GM21825 (cell line): ENCODE data around the gene QRICH2.
A peak's percentile ranks its signal among the peaks of the same experiment; 100 is the strongest.
"Not testable (repeated sequence)": the region's sequence is repeated elsewhere in the genome, so short reads cannot be mapped to it uniquely, and the experiment has no call there.

Experiments
- ATAC-seq: cut with Tn5 transposase; IDR thresholded peaks from one replicate; pipeline ENCODE4 v1.9.1; 2021; ENCODE audit warnings: mild to moderate bottlenecking, moderate library complexity; ENCODE audit not compliant: unreplicated experiment

The QRICH2 gene

DNA sequence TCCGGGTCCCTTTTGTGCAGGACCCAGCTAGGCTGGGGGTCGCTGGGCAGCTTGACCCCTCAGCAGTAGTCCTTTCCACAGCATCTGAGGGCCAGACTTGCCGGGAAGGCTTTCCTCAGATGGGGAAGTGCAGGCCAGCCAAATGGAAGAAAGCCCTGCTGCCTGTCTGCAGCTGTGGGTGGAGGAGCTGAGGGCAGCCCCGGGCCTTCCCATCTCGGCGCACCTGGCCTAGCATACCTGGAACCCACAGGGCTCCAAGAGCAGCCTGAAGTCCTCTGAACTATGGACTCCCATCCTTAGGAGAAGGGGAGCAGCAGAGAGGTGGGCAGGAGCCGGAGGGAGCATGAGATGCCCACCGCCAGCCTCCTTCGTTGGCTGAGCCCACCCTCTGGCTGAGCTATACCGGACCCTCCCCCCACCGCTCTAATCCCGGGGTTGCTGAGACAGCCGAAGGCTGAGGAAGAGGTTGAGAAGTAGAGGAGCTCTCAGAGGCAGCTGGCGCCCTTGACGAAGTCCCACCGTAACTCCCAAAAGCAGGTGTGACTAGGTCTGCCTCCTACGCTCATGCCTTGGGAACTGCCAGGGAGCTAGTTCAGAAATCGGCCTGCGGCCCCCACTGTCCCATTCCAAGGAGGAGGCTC is 29.7 kb downstream of the QRICH2 start:
- ATAC-seq: no peak

GRCh38 chr17:76277300-76278267 is 30.5 kb downstream of the QRICH2 start:
- no peak for ATAC-seq

GRCh38 chr17:76276461-76277299 is 31.4 kb downstream of the QRICH2 start:
- ATAC-seq: no peak

DNA sequence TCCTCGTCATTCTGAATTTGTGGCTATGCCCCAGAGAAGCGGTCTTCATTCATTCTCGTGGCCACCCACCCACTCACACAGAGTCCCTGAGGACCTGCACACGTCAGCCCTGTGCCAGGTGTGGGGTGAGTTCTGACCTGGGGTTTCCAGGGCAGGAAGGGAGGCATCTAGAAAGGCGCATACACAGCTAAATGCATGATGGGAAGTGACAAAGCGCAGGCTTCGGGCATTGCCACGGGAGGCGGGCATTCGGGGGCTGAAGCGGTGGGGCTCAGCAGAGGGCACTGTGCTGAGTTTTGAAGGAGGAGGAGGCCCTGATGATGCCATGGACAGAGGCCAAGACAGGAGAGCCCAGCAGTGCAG is 32.0 kb downstream of the QRICH2 start:
- ATAC-seq: no peak

DNA sequence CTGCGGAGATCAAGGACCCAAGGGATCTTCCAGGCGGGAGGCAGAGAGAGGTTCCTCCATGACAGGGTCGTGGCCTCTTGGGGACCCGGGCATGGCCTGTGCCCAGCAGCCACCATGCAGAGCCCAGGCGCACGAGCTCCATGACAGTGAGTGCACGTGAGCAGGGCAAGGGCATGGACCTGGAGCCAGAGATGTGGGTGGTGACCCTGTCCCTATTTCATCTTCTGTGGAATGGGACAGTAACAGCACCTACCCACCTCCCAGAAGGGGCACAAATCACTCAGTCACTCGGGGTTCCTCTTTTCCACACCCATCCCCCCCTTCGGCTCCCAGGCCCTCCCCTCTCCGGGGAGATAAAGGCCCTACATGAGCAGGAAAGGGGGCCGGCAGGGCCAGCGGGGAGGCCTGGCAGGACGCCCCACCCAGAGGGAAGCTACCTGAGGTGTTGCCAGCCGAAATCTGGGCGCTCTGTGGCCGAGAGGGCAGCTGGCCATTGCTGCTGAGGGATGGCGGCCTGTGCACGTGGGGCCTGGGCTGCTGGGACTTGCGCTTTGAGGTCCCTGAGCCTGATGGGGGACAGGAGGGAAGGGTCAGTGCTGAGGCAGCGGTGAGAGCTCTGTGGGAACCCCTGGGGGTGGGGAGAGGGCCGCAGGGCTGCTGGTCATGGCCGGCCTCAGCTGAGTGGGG is 32.6 kb downstream of the QRICH2 start:
- no peak for ATAC-seq

- no peak for ATAC-seq
Measured at GRCh38 chr17:76274112-76274956, 33.7 kb downstream of the QRICH2 start.

DNA sequence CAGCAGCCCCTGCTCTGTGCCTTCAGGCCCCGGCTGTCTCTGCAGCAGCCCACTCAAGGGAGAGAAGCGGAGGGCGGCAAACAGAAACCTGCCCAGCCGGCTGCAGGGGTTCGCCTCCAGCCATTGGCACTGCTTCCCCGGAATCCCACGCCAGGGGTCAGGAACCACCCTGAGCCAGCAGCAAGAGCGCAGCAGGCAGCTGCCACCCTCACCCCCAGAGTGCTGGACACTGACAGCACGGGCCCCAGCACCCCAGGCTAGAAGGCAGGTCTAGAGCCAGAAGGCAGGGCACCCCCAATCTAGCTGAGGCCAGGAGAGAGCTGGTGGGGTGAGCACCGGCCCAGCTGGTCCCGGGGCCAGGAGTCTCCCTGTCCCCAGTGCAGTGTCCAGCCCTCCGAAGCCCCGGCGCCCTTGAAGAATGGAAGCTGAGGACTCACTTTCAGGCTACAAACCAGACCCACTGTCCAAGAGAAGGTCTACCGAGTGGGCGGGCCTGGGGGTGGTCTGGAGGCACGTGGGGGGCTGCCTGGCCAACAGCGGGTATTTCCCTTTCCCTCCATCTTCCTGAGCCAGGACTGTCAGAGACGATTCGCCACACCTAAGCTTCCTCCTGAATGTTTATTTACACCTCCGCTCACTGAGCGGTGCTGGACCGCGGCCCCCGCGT is 34.5 kb downstream of the QRICH2 start:
- ATAC-seq: no peak

DNA sequence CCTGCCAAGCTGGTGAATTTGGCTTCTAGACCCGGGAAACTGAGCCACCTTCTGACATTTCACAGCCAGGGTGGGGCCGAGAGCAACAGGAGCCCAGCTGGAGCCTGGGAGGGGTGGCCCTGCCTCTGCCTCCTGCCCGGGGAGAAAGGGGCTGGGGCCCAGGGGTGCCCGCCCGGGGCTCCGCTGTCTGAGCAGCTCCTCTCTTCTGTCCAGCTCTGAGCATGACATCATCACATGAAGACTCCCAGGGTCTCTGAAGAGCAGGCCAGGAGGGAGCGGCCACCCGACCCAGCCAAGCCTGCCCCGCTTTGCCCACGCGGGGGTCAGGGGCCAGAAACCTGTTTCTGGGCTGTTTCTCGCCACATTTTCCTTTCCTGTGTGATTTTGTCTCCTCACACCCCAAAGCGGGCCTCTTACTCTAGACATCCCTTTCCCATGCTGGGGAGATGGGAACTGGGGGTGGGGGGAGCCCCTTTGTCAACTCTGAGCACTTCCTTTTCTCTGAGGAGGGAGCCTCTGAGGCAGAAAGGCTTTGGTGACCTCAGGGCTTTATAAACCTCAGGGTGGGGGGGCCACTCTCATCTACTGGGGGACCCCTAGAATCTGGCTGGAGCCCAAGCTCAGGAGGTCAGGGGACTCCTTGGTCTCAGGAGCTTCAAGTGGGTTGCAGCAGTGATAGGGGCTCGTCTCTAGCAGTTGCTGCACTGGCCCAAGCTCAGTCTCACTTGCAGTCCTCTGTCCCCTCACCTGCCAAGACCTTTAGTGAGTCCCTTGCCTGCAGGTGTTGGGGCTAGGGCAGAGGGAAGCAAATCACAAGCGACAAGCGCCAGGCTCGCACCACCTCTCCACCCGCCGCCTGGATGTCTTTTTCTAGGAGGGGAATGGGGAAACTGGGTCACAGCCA is 35.3 kb downstream of the QRICH2 start:
- ATAC-seq: peak; percentile 12

DNA sequence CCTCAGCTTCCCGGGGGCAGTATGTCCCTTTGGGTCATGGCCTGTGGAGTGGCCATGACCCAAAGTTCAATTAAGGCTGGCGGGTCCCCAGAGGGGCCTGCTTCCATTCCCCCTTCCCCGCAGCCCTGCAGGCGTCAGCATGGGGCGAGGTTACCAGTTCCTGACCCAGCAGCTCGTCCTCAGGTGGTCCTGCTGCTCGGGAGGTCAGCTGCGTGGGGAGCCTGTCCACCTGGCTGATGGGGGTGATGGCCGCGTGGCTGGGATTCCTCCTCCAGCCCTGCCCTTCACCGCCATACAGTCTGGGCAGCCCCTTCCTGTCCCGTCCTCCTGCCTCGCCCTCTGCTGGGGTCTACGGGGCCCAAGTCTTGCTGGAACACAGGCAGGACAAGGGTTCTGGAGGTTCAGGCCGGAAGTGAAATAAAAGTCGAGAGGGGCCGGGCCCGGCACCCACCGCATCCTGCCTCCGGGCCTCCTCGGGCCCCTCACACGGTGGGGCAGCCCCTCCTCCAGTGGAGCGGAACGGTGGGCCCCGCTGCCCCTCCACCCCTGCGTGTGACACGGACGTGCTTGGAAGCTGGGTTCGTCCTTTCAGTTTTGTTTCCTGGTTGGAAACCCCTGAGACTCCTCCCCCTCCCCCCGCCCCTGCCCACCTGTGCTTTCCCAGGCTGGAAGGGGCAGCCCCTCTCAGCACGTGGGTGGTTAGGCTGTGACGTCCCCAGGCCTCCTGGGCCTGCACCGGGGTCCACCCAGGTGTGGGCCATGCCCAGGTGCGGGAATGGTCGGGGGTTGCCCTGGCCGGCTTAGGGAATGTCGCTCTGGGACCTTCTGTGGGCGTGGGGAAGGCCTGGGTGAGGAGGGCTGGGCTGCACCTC is 36.2 kb downstream of the QRICH2 start:
- ATAC-seq: peak; percentile 44

- no peak for ATAC-seq
Measured at GRCh38 chr17:76270770-76271668, 37.1 kb downstream of the QRICH2 start.

DNA sequence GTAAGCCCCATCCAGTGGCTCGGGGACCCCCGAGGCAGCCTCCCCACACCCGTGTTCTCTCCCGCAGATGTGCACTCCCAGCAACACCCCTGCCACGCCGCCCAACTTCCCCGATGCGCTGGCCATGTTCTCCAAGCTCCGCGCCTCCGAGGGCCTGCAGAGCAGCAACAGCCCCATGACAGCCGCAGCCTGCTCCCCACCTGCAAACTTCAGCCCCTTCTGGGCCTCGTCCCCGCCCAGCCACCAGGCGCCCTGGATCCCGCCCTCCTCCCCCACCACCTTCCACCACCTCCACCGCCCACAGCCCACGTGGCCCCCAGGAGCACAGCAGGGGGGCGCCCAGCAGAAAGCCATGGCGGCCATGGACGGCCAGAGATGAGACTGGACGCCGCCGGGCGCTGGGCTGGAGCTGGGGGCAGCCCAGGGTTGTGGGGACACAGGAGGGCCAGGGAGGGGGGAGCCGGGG is 37.9 kb downstream of the QRICH2 start:
- no peak for ATAC-seq

DNA sequence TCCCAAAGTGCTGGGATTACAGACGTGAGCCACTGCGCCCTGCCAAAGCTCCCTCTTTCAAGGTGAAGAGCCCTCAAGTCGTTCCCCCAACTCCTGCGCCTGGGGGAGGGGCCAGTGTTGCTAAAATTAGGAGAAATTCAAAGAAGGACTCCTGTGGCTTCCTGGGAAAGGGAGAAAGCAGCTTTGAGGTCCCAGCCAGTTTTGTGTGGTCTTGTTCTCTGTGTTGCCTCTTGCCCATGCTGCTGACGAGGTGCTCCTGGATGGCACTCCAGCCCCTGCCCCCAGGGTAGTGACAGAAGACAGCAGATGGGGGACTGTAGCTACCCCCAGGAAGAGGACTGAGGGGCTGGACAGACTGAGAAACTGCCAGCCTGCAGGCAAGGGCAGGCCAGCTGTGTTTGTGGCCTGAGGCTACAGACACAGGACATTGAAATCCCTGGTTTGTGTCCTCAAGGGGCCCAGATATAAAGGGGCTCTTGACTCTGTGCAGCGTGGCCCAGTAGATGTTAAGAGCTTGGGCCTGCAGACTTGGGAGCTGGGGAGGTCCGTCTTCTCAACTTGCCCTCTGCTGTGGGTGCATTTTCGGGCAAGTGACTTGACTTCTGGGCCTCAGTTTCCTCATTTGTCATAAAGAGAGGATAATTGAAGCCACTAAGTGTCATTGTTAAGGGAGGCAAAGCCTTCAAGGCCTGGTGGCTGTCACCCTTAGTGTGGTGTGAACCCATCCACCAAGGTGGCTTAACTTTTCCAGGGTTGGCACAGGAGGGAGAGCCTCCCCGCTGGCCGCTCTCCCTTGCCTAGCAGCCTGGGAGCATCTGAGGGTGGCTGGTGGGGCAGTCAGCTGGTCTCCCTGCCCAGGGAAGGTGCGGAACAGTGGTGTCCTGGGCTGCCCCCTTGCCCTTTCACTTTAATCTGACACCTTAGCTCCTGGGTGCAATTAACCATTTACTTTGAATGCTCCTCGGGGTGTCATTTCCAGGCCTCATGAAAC is 38.8 kb downstream of the QRICH2 start:
- no peak for ATAC-seq

GRCh38 chr17:76268015-76268749 is 39.9 kb downstream of the QRICH2 start:
- ATAC-seq: no peak

- ATAC-seq: not testable (repeated sequence)
Measured at GRCh38 chr17:76267581-76268001, 40.5 kb downstream of the QRICH2 start.
